HAP-1 (cell line): ENCODE data around the gene RNF31.

Experiments used
- DNase-seq, 2 experiments: peaks; one replicate each; pipeline ENCODE4 v3.0.0-alpha.2; 2016 to 2020; ENCODE audit warnings: low spot score in 2 of 2
- H3K27me3 ChIP-seq: fragments of 250-450 bp; sonication (Bioruptor Pico); 2 replicates; pipeline ENCODE4 v1.5.1; 2020; ENCODE audit warnings: low read depth, mild to moderate bottlenecking, moderate library complexity
- H3K36me3 ChIP-seq: fragments of 250-450 bp; sonication (Bioruptor Pico); replicated peaks from 2 replicates; pipeline ENCODE4 v1.5.1; 2020; ENCODE audit warnings: mild to moderate bottlenecking
- H3K4me1 ChIP-seq: fragments of 250-450 bp; sonication (Bioruptor Pico); 2 replicates; pipeline ENCODE4 v1.5.1; 2020; ENCODE audit warnings: mild to moderate bottlenecking
- H3K4me3 ChIP-seq: fragments of 250-450 bp; sonication (Bioruptor Pico); 2 replicates; pipeline ENCODE4 v1.5.1; 2020; ENCODE audit warnings: mild to moderate bottlenecking, moderate library complexity
- H3K9me3 ChIP-seq: fragments of 250-450 bp; sonication (Bioruptor Pico); 2 replicates; pipeline ENCODE4 v1.5.1; 2020; ENCODE audit warnings: mild to moderate bottlenecking, moderate library complexity
- in situ Hi-C: fragments of 300-500 bp; cut with MboI; formaldehyde crosslinking; loops from 3 replicates; pipeline ENCODE4 v1.14.3; 2020; ENCODE audit warnings: low sequenced_read_pairs, inconsistent platforms, mixed read lengths

Gene RNF31

GRCh38 chr14:24150061-24150460 is 2.8 kb downstream of the RNF31 start:
- Histone ChIP-seq H3K36me3 (peaks cover 63% of the 10 kb centered on the region), H3K9me3 (no peaks in the 10 kb centered on the region), H3K4me3 (no peak overlapping the region), H3K4me1 (peaks cover 11% of the 10 kb centered on the region), H3K27me3 (no peaks in the 10 kb centered on the region)
- in situ Hi-C loops = no loop called here
- DNase-seq = no peak

DNA sequence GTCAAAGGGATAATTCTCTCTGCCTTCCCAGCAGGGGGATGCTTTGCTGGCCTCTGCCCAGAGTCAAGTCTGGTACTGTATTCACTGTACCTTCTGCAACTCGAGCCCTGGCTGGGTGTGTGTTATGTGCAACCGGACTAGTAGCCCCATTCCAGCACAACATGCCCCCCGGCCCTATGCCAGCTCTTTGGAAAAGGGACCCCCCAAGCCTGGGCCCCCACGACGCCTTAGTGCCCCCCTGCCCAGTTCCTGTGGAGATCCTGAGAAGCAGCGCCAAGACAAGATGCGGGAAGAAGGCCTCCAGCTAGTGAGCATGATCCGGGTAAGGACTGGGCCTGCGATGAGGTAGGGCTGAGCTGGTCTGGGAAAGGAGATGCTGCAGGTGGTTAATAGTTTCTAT is 3.3 kb downstream of the RNF31 start:
- Histone ChIP-seq H3K9me3 (no peaks in the 10 kb centered on the region), H3K4me1 (peaks cover 10% of the 10 kb centered on the region), H3K27me3 (no peaks in the 10 kb centered on the region), H3K36me3 (peaks cover 68% of the 10 kb centered on the region), H3K4me3 (no peak overlapping the region)
- in situ Hi-C loops = no loop called here
- no peak for DNase-seq

GRCh38 chr14:24150993-24151392 is 3.7 kb downstream of the RNF31 start:
- Histone ChIP-seq H3K4me3 (no peak overlapping the region), H3K4me1 (peaks cover 5% of the 10 kb centered on the region), H3K27me3 (no peaks in the 10 kb centered on the region), H3K9me3 (no peaks in the 10 kb centered on the region), H3K36me3 (peaks cover 72% of the 10 kb centered on the region)
- DNase-seq = no peak
- in situ Hi-C loops = no loop called here

GRCh38 chr14:24151404-24152080 is 4.2 kb downstream of the RNF31 start:
- DNase-seq = no peak
- no peaks in the 10 kb centered on the region for H3K27me3 ChIP-seq
- no peaks in the 10 kb centered on the region for H3K9me3 ChIP-seq
- peaks cover 5% of the 10 kb centered on the region; the same call in 1 of the 2 replicates for H3K4me1 ChIP-seq
- no peak overlapping the region for H3K4me3 ChIP-seq
- in situ Hi-C loops = no loop called here
- peaks cover 77% of the 10 kb centered on the region for H3K36me3 ChIP-seq

- Histone ChIP-seq H3K9me3 (no peaks in the 10 kb centered on the region), H3K4me1 (no peaks in the 10 kb centered on the region), H3K27me3 (no peaks in the 10 kb centered on the region), H3K36me3 (peaks cover 80% of the 10 kb centered on the region), H3K4me3 (no peak overlapping the region)
- no peak for DNase-seq
- in situ Hi-C loops = no loop called here
These were observed 7.8 kb downstream of the RNF31 start for GRCh38 chr14:24155100-24155499.

DNA sequence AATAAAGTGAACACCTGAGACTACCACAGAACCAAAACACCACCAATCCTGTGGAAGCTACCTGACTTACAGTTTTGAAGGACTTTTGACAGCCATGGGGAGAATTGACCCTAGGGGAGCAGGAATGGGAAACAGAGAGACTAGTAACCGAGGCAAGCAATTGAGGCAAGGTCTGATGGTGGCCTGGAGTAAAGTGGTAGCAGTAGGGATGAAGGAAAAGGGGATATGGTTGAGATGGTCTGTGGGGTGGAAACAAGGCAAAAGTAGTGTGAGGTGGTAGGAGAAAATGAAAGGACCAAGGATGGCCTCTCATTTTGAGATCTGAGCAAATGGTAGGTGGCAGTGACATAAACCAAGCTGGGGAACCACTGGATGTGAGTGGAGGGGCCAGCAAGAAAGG is 9.5 kb downstream of the RNF31 start:
- no peak overlapping the region for H3K4me3 ChIP-seq
- no peaks in the 10 kb centered on the region for H3K27me3 ChIP-seq
- no peak for DNase-seq
- H3K36me3 ChIP-seq = peaks cover 72% of the 10 kb centered on the region
- peaks cover 5% of the 10 kb centered on the region; the same call in 1 of the 2 replicates for H3K4me1 ChIP-seq
- in situ Hi-C loops = no loop called here
- H3K9me3 ChIP-seq = no peaks in the 10 kb centered on the region

GRCh38 chr14:24157331-24157730 is 10.0 kb downstream of the RNF31 start:
- Histone ChIP-seq H3K36me3 (peaks cover 71% of the 10 kb centered on the region), H3K27me3 (no peaks in the 10 kb centered on the region), H3K9me3 (no peaks in the 10 kb centered on the region), H3K4me3 (no peak overlapping the region), H3K4me1 (peaks cover 5% of the 10 kb centered on the region; the same call in 1 of the 2 replicates)
- DNase-seq = no peak
- in situ Hi-C loops = no loop called here

DNA sequence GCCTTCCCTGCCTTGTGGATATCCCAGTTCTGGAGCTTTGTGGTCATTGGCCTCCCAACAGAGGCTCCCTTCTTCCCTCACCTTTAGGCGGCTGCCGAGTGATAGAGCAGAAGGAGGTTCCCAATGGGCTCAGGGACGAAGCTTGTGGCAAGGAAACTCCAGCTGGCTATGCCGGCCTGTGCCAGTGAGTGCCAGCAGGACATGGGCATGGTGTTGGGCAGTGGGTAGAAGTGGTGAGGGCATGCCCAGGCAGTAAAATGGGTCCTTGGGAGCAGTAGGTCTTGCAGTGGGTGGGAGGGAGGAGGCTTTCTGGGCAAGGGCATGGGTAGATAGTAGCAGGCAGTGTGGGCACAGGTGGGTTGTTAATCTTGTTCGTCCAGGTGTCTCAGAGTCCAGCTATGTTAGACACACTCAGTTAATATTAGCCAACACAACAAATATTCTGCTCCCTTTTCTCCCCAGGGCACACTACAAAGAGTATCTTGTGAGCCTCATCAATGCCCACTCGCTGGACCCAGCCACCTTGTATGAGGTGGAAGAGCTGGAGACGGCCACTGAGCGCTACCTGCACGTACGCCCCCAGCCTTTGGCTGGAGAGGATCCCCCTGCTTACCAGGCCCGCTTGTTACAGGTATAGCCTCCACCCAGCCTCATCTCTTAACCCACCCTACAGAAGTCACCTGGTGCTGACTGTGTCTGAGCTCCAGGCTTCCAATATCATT is 12.6 kb downstream of the RNF31 start:
- in situ Hi-C loops = no loop called here
- no peaks in the 10 kb centered on the region for H3K9me3 ChIP-seq
- peaks cover 67% of the 10 kb centered on the region for H3K36me3 ChIP-seq
- no peaks in the 10 kb centered on the region for H3K27me3 ChIP-seq
- peaks cover 5% of the 10 kb centered on the region; the same call in 1 of the 2 replicates for H3K4me1 ChIP-seq
- H3K4me3 ChIP-seq = no peak overlapping the region
- DNase-seq = no peak

- H3K36me3 ChIP-seq = peaks cover 67% of the 10 kb centered on the region
- in situ Hi-C loops = no loop called here
- no peak overlapping the region for H3K4me3 ChIP-seq
These were observed 13.2 kb downstream of the RNF31 start for GRCh38 chr14:24160499-24160849.

DNA sequence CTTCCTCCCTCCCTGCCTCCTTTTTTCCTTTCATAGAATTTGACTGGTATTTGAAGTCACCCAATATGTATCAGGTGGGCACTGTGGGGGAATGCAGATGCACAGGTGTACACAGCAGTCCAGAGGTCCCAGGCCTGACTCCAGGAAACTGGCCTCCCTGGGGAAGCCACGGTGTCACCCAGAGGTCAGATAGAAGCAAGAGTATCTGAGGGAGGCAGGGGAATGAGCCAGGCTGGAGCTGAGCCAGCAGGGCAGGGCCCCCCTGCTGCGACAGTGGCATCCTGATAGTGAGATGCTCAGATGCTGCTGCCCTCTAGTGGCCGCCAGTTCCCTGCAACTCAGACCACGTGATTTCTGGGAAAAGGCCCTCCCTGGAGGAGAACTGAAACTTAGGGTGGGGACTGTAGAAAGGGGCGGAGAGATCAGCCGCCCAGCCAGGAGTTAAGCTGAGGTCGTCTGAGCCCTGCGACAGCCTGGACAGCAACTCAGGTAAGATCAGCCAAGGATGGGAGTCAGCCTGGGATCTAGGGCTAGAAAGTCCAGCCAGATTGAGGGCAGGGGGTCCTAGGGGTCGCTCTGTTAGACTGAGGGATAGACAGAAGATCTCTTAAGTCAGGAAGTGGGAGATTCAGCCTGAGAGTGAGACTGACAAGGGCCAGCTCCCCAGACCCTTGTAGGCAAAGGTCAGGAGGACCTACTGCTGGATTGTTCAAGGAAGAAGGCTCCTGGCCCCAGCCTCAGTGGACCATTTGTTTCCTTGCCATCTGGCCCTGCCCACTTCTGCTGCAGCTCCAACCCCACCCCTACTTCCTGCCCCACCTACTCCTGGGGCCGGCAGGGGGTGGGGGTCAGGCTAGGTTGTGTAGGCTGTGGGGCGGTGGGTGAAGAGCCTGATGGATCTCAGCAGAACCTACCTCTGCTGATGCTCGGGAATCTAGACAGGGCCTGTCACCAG is 13.8 kb downstream of the RNF31 start, which contains the start of gene IRF9:
IRF9 (plus strand) TSS at position 416 of the 955 bp plus-strand sequence. CDS start 880 bp downstream, outside the sequence.
- peak; percentile 92 to 98 for DNase-seq
- in situ Hi-C loops = no loop called here
- H3K27me3 ChIP-seq = no peaks in the 10 kb centered on the region
- H3K36me3 ChIP-seq = peaks cover 66% of the 10 kb centered on the region
- H3K4me1 ChIP-seq = peaks cover 5% of the 10 kb centered on the region; the same call in 1 of the 2 replicates
- peak within 1 kb of the TSS; percentile 1; the same call in 1 of the 2 replicates for H3K4me3 ChIP-seq
- no peaks in the 10 kb centered on the region for H3K9me3 ChIP-seq

More at GRCh38 chr14:24160499-24160849, 13.2 kb downstream of the RNF31 start:
- no peak for DNase-seq
- H3K9me3 ChIP-seq = no peaks in the 10 kb centered on the region
- H3K27me3 ChIP-seq = no peaks in the 10 kb centered on the region
- peaks cover 5% of the 10 kb centered on the region; the same call in 1 of the 2 replicates for H3K4me1 ChIP-seq

GRCh38 chr14:24162093-24162492 is 14.8 kb downstream of the RNF31 start:
- Histone ChIP-seq H3K4me1 (peaks cover 5% of the 10 kb centered on the region; the same call in 1 of the 2 replicates), H3K27me3 (no peaks in the 10 kb centered on the region), H3K36me3 (peaks cover 59% of the 10 kb centered on the region), H3K4me3 (no peak overlapping the region), H3K9me3 (no peaks in the 10 kb centered on the region)
- in situ Hi-C loops = no loop called here
- no peak for DNase-seq

DNA sequence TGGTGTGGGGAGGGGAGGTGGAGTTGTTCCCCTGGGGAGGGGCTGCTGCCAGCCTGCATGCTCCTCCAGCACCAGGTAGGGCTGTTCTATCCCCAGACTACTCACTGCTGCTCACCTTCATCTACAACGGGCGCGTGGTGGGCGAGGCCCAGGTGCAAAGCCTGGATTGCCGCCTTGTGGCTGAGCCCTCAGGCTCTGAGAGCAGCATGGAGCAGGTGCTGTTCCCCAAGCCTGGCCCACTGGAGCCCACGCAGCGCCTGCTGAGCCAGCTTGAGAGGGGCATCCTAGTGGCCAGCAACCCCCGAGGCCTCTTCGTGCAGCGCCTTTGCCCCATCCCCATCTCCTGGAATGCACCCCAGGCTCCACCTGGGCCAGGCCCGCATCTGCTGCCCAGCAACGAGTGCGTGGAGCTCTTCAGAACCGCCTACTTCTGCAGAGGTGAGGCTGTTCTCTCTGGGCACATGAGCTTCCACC is 17.3 kb downstream of the RNF31 start:
- no peaks in the 10 kb centered on the region for H3K27me3 ChIP-seq
- H3K36me3 ChIP-seq = peaks cover 44% of the 10 kb centered on the region
- in situ Hi-C loops = no loop called here
- H3K4me1 ChIP-seq = peaks cover 5% of the 10 kb centered on the region; the same call in 1 of the 2 replicates
- no peaks in the 10 kb centered on the region for H3K9me3 ChIP-seq
- no peak overlapping the region for H3K4me3 ChIP-seq
- no peak for DNase-seq

GRCh38 chr14:24165785-24166184 is 18.5 kb downstream of the RNF31 start:
- Histone ChIP-seq H3K4me1 (peaks cover 3% of the 10 kb centered on the region; the same call in 1 of the 2 replicates), H3K36me3 (peaks cover 31% of the 10 kb centered on the region), H3K4me3 (no peak overlapping the region), H3K9me3 (no peaks in the 10 kb centered on the region), H3K27me3 (no peaks in the 10 kb centered on the region)
- in situ Hi-C loops = no loop called here
- no peak for DNase-seq
